Hepatocyte (in vitro differentiated cells): ENCODE measurements around the gene ALCAM.

Experiments
- EZH2phosphoT487 ChIP-seq: fragments of 200-600 bp; sonication (generic); IDR thresholded peaks from one replicate; pipeline ENCODE4 v1.6.1; 2018; ENCODE audit warnings: antibody characterized with exemption, mild to moderate bottlenecking, low read depth, moderate library complexity; ENCODE audit not compliant: unreplicated experiment, severe bottlenecking
- TF ChIP-seq, protein P1 (sequence below): fragments of 200-600 bp; sonication (generic); IDR thresholded peaks from 2 replicates; pipeline ENCODE4 v1.5.1; 2016; ENCODE audit warnings: antibody characterized with exemption, mild to moderate bottlenecking; ENCODE audit not compliant: poor library complexity

DNA sequence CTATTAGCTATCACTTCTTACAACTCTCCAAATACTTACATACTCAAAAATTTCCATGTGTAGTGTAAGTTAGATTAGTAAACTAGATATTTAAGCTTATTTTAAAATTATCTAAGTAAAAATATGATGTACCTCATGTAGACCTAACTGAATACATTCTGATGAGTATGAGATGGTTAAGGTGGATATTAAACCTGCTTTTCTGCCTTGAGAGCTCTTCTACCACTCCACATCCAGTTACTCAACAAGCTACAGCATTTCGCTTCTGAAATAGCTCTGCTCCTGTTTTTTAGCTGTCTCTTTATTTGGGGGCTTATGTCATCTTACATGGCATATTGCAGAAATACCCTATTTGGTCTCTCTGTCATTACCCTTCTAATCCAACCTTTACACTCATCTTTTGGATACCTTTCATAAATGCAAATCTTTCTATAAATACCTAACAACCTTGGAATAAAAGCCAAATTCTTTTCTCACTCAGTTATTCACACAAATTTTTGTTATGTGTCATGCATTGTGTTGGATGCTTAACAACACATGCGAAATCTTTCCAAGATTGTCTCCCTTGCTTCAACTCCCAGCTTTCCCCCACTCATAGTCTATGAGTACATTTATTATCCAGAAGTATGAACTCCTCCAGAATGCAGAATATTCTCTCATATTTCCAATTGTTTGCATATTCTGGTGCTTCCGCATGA, 92.0 kb downstream of the ALCAM start:
- TF ChIP-seq, protein P1, sequence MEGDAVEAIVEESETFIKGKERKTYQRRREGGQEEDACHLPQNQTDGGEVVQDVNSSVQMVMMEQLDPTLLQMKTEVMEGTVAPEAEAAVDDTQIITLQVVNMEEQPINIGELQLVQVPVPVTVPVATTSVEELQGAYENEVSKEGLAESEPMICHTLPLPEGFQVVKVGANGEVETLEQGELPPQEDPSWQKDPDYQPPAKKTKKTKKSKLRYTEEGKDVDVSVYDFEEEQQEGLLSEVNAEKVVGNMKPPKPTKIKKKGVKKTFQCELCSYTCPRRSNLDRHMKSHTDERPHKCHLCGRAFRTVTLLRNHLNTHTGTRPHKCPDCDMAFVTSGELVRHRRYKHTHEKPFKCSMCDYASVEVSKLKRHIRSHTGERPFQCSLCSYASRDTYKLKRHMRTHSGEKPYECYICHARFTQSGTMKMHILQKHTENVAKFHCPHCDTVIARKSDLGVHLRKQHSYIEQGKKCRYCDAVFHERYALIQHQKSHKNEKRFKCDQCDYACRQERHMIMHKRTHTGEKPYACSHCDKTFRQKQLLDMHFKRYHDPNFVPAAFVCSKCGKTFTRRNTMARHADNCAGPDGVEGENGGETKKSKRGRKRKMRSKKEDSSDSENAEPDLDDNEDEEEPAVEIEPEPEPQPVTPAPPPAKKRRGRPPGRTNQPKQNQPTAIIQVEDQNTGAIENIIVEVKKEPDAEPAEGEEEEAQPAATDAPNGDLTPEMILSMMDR = no peak
- TF ChIP-seq EZH2phosphoT487 = no peak
